Heart right ventricle (tissue), 16 donors: ENCODE measurements around the gene TUBGCP5. TPM values are rescaled to one million over a fixed set of nuclear protein-coding genes. Genes with fewer than 3 reads are reported as not detected.

Experiments used
- ATAC-seq, 8 donors: fragments of 200-7000 bp; cut with Tn5 transposase; one replicate each; pipeline ENCODE4 v1.9.1; 2020; ENCODE audit warnings: mild to moderate bottlenecking in 8 of 8, moderate library complexity in 8 of 8, moderate number of reproducible peaks in 1 of 8
- DNase-seq, 2 donors: peaks; one replicate each; pipeline ENCODE4 v3.0.0-alpha.2; 2020
- H3K27ac ChIP-seq, 10 donors: fragments of 200-600 bp; sonication (generic) in 2 of 10; one replicate each; pipeline versions ENCODE4 v1.5.0 to v1.8.0; 2020 to 2022; ENCODE audit warnings: mild to moderate bottlenecking in 3 of 10
- H3K27me3 ChIP-seq, 7 donors: fragments of 200-600 bp; one replicate each; pipeline ENCODE4 v1.8.0; 2021 to 2022; ENCODE audit warnings: mild to moderate bottlenecking in 2 of 7
- H3K36me3 ChIP-seq, 9 donors: fragments of 200-600 bp; sonication (generic) in 1 of 9; one replicate each; pipeline versions ENCODE4 v1.5.0 to v1.8.0; 2020 to 2022; ENCODE audit warnings: mild to moderate bottlenecking in 2 of 9
- H3K4me1 ChIP-seq, 9 donors: fragments of 200-600 bp; sonication (generic) in 1 of 9; one replicate each; pipeline versions ENCODE4 v1.5.0 to v1.8.0; 2020 to 2022; ENCODE audit warnings: mild to moderate bottlenecking in 4 of 9
- H3K4me3 ChIP-seq, 10 donors: fragments of 200-600 bp; sonication (generic) in 2 of 10; one replicate each; pipeline versions ENCODE4 v1.5.0 to v1.8.0; 2020 to 2022; ENCODE audit warnings: mild to moderate bottlenecking in 7 of 10, moderate library complexity in 2 of 10
- H3K9me3 ChIP-seq, 11 donors: fragments of 200-600 bp in 10 of 11; sonication (generic) in 2 of 11; one replicate each; pipeline versions ENCODE4 v1.5.0 to v1.8.0; 2013 to 2022; ENCODE audit warnings: mild to moderate bottlenecking in 2 of 11, control low read depth in 1 of 11, moderate library complexity in 1 of 11
- CTCF ChIP-seq, 9 donors: fragments of 200-600 bp; sonication (generic) in 2 of 9; IDR thresholded peaks; one replicate each; pipeline versions ENCODE4 v1.5.0 to v1.8.0; 2021 to 2022; ENCODE audit warnings: antibody characterized with exemption in 9 of 9, mild to moderate bottlenecking in 5 of 9, moderate library complexity in 1 of 9
- WGBS, 2 donors: extraction: QIAGEN DNeasy Blood & Tissue Kit; methylation state at CpG; one replicate each; pipeline ENCODE4 v1.1.7; 2013; ENCODE audit warnings: inconsistent platforms in 1 of 2; 5-methylcytosine and 5-hydroxymethylcytosine counted together
- intact Hi-C, 10 donors: fragments of 100-400 bp; cut with DNase I; formaldehyde crosslinking; loops; one replicate each; pipeline versions ENCODE4 v1.11.1 to v1.14.2; 2022
- polyA plus RNA-seq, 2 donors: library from polyadenylated mRNA; stranded (reverse); fragments of 200-250 nt; gene quantifications; one replicate each; pipeline ENCODE4 v1.2.3, GENCODE V29; 2013
- total RNA-seq, 10 donors: library from RNA; stranded (reverse); fragmentation: NEBNext Ultra II Directional in 3 of 10; extraction: Animal tissue kit (Norgen Biotek cat#: 25700) in 3 of 10; gene quantifications; one replicate each; pipeline versions ENCODE4 v1.2.1 to v1.2.4, GENCODE V29; 2021 to 2023
- donor health status: Arrhythmogenic right ventricular cardiomyopathy.
- donor health status: ischemic (EF 13 %, LVEDD 7.1; RV severe dilation, severe dysfunction).
- donor health status: healthy with polysubstance abuse.
- donor health status: DM: no; HTN: yes; CAD: no.
- donor health status: DM: no; HTN: no; CAD: no.
- donor health status: ischemic (EF 25% LVEDD 6.9; RV normal size, moderate dysfunction).
- donor health status: ischemic (EF 25% LVEDD 5.7; RV mildly dilated, moderate dysfunction).
- donor health status: healthy.
- donor health status: DM: yes; HTN: yes; CAD: no.
- donor health status: Ischemic cardiomyopathy.
- donor health status: ischemic (EF 35%, LVEDD 5.7; RV mildly dilated, moderate dysfunction).
- donor health status: nonischemic (EF 11% LVEDD 7.7; RV severe dilation, severe dysfunction).
- donor health status: DM: yes; HTN: yes; CAD: no.
- donor health status: PGD.
- donor health status: ischemic (EF 29% LVEDD 5.4; RV normal size, mild dysfunction).
- donor health status: nonischemic (EF 23%, LVEDD 6.1; RV moderate dilation, normal function).

Gene TUBGCP5
- total and polyA plus RNA-seq, 12 donors, result 3.8 to 17.3 (median 13.2) TPM

- 58 to 69% methylated on average over 12 of the region's 12 CpGs for WGBS, 2 donors
- ATAC-seq (no peak), DNase-seq (no peak)
- Histone ChIP-seq H3K4me1 (peaks cover 23 to 82% (median 72%) of the 10 kb centered on the region in 9 donors), H3K36me3 (peaks cover 0 to 4% (median 0%) of the 10 kb centered on the region in 9 donors), H3K4me3 (no peak overlapping the region), H3K27ac (peak overlapping the region in 9 of 10 donors; percentile 53 to 84 (median 62)), H3K9me3 (no peaks in the 10 kb centered on the region), H3K27me3 (no peaks in the 10 kb centered on the region)
- no peak for TF ChIP-seq CTCF (IDR thresholded peaks at IDR 0.05)
- intact Hi-C loops, result loop anchor here in 1 of 10 donors (10.0 kb wide), 1 partner anchor 49 kb away; no protein-coding TSS in a partner anchor
Observed at GRCh38 chr15:22963641-22964040, 75.7 kb downstream of the TUBGCP5 start.

- no peak overlapping the region for H3K4me3 ChIP-seq
- H3K27ac ChIP-seq, result peak overlapping the region in 5 of 10 donors; percentile 21 to 84 (median 74)
- no peaks in the 10 kb centered on the region for H3K9me3 ChIP-seq
- H3K4me1 ChIP-seq, result peaks cover 23 to 81% (median 65%) of the 10 kb centered on the region in 9 donors
- TF ChIP-seq CTCF (IDR thresholded peaks at IDR 0.05), result no peak
- peaks cover 0 to 4% (median 0%) of the 10 kb centered on the region in 9 donors for H3K36me3 ChIP-seq
- no peak for DNase-seq
- 91 to 93% methylated on average over 12 of the region's 12 CpGs for WGBS, 2 donors
- intact Hi-C loops, result loop anchor here in 1 of 10 donors (10.0 kb wide), 1 partner anchor 48 kb away; no protein-coding TSS in a partner anchor
- ATAC-seq, result no peak
- H3K27me3 ChIP-seq, result no peaks in the 10 kb centered on the region
Observed at GRCh38 chr15:22962611-22963010, 76.8 kb downstream of the TUBGCP5 start.

GRCh38 chr15:22961762-22962161 is 77.6 kb downstream of the TUBGCP5 start:
- Histone ChIP-seq H3K4me3 (peak overlapping the region in 4 of 10 donors; percentile 5 to 33 (median 14)), H3K36me3 (peaks cover 0 to 4% (median 0%) of the 10 kb centered on the region in 9 donors), H3K27ac (peak overlapping the region in 9 of 10 donors; percentile 47 to 84 (median 68)), H3K4me1 (peaks cover 25 to 87% (median 68%) of the 10 kb centered on the region in 9 donors), H3K27me3 (no peaks in the 10 kb centered on the region), H3K9me3 (no peaks in the 10 kb centered on the region)
- DNase-seq, result no peak
- WGBS, 2 donors, result 20 to 48% methylated on average over 1 of the region's 1 CpG
- intact Hi-C loops, result loop anchor here in 1 of 10 donors (10.0 kb wide), 1 partner anchor 47 kb away; no protein-coding TSS in a partner anchor
- ATAC-seq, result peak in 2 of 8 donors; percentile 23 to 27
- no peak for TF ChIP-seq CTCF (IDR thresholded peaks at IDR 0.05)

- no peak overlapping the region for H3K4me3 ChIP-seq
- no peak for TF ChIP-seq CTCF (IDR thresholded peaks at IDR 0.05)
- peak overlapping the region in 8 of 10 donors; percentile 37 to 84 (median 71) for H3K27ac ChIP-seq
- peaks cover 35 to 98% (median 80%) of the 10 kb centered on the region in 9 donors for H3K4me1 ChIP-seq
- H3K9me3 ChIP-seq, result no peaks in the 10 kb centered on the region
- WGBS, 2 donors, result 71 to 74% methylated on average over 8 of the region's 8 CpGs
- no peaks in the 10 kb centered on the region for H3K27me3 ChIP-seq
- intact Hi-C loops, result loop anchor here in 1 of 10 donors (10.0 kb wide), 1 partner anchor 46 kb away; no protein-coding TSS in a partner anchor
- no peak for DNase-seq
- ATAC-seq, result no peak
- peaks cover 0 to 4% (median 0%) of the 10 kb centered on the region in 9 donors for H3K36me3 ChIP-seq
Observed at GRCh38 chr15:22960556-22960955, 78.8 kb downstream of the TUBGCP5 start.
